GM10847 (cell line): Measurements from ENCODE around the gene SMARCA1.

Experiments
- POLR2A ChIP-seq: IDR thresholded peaks from 2 replicates; pipeline ENCODE4 v1.6.1; 2011; ENCODE audit not compliant: insufficient read length; ENCODE audit errors: extremely low read depth

Gene SMARCA1

DNA sequence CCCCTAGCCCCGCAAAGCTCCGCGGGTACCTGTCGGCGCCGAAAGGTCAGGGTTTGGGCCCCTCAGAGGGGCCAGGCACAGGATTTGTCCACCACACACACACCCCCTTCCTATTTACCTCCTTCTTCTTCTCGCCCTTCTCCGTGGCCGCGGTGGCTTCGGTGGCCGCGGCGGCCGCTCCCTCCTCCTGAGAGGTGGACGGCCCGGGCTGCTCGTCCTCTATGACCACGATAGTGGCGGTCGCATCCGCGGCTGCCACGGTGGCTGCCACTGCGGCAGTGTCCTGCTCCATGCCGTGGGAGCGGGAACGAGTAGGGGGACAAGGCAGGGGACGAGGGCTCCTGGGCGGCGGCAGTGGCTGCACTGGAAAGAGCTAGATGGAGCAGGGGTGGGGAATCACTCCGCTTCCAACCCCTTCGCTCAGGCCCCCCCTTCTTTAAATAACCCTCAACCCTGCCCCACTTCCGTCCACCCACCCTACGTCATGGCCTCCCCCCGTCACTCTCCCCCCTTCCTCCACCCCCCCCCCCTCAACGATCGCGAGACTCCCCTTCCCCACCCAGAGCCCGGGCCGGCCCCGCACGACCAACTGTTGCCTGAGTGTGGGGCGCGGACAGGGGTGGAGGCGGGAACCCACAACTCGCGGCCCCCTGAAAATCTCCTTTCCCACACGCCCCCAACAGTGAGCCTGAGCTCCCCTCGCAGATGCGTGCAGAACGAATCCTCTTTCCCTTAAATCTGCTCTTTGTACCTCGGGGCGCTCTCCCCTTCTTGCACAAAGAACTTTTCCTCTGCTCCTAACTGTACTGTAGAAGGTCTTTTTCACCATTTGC is at the start of gene SMARCA1:
Gene SMARCA1, minus strand, starts transcription at position 412 of the 833 bp plus-strand sequence. Its CDS starts 120 bp downstream, at position 292.
- TF ChIP-seq POLR2A: no peak

DNA sequence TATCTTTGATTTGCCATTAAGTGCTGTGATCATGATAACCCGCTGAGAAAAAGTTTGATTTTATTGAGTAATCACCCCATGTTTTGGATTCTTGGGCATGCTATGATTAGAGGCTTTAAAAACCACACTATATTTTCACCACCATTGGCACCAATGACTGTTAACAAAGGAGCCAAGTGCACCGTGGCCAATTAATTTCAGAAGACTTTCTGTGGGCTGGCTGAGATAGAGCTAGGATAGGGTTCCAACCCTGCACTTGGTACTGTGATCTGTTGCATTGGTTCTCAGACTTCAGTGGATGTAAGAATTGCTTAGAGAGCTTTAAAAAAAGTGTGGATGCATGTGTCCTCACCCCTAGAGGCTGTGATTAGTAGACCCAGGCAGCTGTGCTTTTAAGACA is 49.1 kb upstream of the SMARCA1 start:
- TF ChIP-seq POLR2A: no peak

DNA sequence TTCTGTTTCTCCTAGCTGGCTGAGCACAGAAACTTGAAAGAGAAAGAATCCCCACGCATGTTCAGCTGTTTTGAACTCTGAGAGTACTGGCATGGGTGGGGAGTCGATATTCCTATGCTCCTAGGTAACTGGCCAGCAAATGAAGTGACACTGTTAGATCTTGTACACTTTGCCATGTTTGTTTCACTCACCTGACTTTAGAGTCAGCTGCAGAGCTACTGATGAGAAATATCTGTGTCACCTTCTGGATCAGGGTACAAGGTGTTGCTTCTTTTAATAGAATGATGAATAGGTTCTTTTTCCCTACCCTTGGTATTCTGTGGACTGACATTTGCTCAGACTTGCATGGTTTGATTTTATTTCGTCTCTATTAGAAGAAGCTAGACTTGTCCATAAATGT is 45.1 kb upstream of the SMARCA1 start:
- TF ChIP-seq POLR2A: no peak

DNA sequence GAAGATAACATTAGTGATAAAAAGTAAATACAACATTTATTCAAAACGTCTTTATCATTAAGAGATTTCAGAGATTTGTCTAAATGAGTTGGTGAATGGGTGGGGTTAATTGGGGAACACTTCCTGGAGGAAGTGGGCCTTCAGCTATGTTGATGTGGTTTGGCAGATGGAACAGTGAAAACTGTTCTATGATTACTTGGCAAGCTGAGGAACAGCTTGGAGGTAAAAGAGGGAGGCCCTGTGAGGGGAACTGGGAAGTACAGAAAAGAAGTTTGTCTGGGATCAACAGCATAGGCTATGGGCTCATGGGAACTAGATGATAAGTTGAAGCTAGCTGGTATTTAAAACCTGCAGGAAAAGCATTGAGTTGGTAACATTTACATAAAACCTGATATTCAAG is 42.8 kb upstream of the SMARCA1 start:
- TF ChIP-seq POLR2A: no peak

DNA sequence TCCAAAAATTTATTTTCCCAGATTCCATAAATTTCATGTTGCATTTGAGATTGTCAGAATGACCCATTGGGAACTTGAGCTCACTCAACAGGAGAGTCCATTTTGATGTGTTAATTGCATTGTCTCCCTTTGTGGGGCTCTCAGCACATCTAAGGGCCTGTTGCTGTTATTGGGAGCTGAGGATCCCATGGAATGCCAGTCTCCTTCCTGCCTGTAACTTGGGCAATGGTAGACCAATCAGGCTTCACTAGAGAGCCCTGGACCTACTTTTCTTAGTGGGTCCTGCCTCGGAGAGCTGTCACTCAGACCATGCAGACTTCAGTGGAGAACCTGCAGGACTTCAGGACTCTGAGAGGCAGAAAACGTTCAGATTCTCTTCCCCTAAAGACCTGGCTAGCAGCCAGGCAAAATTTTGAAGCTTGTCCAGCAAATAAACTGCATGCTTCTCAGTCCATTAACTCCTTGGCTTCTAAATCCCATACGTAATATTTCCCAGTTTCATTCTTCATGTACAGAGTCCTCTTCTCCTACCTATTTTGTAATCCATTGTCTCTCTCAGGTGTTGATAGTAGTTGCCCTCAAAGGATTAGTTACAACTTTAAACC is 41.9 kb upstream of the SMARCA1 start:
- no peak for TF ChIP-seq POLR2A

GRCh38 chrX:129561453-129561852 is 38.2 kb upstream of the SMARCA1 start:
- TF ChIP-seq POLR2A: no peak

DNA sequence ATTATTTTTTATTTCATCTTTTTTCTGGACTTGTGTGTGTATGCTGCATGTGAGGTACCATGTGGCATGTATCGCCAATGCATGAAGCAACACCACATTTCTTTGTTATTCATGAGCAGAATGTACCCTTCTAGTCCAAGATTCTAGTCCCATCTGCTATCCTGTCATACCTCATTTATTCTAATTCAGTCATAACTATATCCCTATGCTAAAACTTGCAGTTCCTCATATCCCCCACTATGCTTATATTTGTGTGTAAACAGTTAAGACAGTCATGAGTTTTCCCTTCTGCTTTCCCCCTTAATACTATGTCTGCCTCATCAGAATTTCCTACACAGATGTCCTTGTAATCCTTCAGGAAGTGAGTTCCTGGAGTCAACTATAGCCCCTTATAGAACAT is 36.5 kb upstream of the SMARCA1 start:
- TF ChIP-seq POLR2A: no peak

DNA sequence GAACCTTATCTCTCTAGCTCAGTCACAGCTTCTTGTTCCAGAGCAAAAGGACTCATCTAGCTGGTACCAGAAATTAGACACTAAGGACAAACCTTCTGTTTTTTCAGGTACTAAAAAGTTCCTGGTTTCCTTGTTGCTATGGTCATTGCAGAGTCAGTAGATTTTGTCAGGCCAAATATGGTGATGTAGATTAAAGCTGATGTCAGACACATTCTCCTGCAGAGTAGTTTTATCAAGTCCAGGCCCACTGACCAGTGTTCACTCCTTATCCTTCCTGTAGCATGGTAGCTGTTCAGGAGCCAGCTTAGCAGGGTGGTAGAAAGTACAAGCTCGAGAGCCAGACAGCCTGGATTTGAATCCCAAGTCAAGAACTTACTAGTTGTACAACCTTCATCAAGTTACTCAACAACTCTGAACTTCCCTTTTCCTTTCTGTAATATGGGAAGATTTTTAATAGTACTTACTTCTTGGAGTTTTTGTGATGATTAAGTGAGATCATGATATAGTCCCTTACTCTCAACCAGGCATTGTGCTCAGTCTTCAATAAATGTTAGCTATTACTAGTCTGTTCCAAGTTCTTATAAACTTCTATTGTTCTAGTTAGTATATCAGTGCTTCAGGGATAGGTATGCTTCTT is 34.7 kb upstream of the SMARCA1 start:
- TF ChIP-seq POLR2A: no peak

GRCh38 chrX:129556806-129557315 is 33.6 kb upstream of the SMARCA1 start:
- TF ChIP-seq POLR2A: no peak

DNA sequence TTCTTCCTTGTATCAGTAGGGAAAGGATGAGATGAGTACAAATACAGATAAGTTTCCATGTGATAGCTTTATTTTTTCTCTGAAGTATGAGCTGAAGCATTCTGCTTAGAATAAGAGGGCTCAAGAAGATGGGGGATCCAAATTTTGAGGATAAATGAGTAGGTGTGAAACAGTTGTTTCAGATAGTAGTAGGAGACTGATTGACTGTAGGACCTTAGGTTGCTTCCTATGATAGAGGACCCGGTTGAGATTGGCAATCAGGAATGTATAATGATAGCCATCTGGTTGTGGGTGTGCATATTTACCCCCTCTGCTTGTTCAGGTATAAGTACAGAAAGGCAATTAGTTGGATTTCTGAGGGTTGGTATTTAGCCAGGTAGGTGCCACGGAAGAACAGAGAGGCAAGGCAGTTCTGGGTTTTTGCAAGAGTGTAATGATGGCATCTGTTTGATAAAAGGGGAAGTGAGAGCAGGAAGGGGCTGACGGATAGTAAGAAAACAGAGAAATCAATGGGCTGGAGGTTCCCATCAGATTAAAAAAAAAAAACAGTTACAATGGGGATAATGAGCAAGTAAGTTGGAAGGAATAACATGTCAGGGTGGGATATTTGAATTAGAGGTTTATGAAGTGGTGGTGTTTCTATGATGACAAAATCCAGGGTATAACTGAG is 30.5 kb upstream of the SMARCA1 start:
- no peak for TF ChIP-seq POLR2A

- no peak for TF ChIP-seq POLR2A
Observed at GRCh38 chrX:129549124-129549523, 25.8 kb upstream of the SMARCA1 start.

DNA sequence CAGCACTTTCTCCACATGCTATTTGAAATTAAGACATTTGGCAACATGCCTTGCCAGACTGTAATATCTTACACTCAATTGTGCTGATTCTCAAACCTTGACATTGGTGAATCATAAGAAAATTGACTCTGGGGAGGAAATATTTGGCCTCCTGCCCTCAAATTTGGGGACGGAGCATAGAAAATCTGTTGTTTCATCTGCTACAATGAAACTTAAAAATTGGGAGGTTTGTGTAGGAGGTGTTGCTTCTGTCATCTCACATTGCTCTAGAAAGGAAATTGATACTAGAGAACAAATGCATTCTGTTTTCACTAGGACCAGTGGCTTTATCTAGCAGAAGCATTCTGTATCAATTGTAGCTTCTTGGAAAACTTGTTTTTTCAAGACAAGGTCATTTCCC is 22.1 kb upstream of the SMARCA1 start:
- TF ChIP-seq POLR2A: no peak

- TF ChIP-seq POLR2A: no peak
Observed at GRCh38 chrX:129544780-129545179, 21.5 kb upstream of the SMARCA1 start.

DNA sequence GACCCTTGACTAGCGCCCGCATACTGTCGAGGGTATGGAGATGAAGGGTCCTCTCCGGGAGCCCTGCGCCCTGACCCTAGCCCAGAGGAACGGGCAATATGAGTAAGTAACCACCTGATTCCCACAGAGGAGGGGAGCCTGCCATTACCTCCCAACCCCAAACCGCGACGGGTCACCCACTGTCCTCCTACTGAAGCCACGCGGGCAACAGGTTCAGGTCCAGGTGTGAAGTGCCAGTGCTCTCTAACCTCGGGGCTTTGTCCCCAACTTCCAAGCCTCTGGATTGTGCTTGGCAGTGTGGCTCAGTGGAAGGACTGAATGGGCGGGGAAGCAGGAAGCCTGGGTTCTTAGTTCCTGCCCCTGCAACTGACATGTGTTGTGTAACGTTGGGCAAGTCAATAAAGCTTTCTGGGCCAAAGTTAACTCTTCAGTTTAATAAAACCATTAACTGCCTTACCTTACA is 17.5 kb upstream of the SMARCA1 start:
- no peak for TF ChIP-seq POLR2A

DNA sequence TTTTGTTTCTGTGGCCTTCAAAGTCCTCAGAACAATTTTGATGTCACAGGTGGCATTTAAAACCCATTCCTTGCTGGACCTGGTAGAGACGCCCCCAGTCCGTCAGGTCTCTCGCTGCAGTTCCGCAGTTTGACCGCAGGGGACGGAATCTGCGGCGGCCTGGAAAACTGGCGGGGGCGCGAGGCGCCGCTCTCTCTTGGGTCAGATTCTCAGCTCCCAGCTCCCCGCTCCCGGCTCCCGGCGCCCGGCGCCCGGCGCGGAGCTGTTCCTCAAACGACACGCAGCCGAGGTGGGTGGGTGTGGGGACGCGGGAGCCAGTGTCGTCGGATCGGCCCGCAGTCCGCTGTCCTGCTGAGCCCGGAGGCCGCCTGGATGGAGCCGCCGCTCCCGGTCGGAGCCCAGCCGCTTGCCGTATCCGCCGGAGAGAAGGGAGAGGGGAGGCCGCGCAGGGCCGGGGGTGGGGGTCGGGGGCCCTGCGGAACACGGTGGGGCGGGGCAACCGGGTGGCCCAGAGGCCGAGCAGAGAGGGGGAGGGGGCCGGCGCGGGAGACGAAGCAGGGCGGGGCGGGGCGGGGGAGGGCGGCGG is 16.9 kb upstream of the SMARCA1 start, which contains the start of gene OCRL:
Gene OCRL, plus strand, starts transcription at position 192 of the 586 bp plus-strand sequence. Its CDS starts 181 bp downstream, at position 373.
- TF ChIP-seq POLR2A: no peak
